Measurements from ENCODE around the gene DPAGT1. TPM values are rescaled to one million over a fixed set of nuclear protein-coding genes. Genes with fewer than 3 reads are reported as not detected.

The DPAGT1 gene
- total RNA-seq, 1 donor from 2014 or later = 68.0 TPM

DNA sequence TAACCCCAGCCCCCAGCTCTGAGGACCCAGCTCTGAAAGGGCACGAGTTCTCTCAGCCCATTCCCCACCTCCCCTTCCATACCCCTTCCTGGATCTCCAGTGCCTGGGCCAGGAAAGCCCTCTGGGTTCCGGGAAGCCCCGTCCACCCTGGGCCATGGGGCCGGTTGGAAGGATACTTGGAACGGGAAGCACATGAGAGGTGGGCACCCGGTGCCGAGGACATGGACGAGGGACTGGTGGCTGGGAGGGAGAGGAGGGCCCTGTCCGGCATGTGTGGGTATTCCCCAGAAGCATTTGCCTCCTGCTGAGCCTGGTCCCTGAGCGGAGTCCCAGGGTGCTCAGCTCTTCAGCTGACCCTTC, 14.6 kb upstream of the DPAGT1 start:
- intact Hi-C loops (cut with micrococcal nuclease) = no loop called here

- intact Hi-C loops (cut with micrococcal nuclease) = no loop called here
These were observed 14.0 kb upstream of the DPAGT1 start for GRCh38 chr11:119115484-119116234.

DNA sequence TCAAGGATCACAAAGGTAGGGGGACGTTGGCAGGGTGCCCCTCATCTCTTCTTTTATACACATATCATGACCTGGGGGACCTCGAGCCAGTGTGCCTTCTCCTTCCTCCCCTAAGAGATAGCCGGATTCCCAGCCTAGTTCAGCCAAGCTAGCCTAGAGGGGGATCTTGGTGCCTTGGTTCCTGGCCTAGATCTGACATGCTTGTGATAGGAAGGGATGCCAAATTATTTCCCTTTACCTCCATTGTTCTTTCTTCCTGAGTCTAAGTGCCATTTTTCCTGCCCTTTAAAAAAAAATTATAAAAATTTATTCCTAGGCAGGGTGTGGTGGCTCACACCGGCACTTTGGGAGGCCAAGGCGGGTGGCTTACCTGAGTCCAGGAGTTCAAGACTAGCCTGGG, 12.7 kb upstream of the DPAGT1 start:
- intact Hi-C loops (cut with micrococcal nuclease) = no loop called here

DNA sequence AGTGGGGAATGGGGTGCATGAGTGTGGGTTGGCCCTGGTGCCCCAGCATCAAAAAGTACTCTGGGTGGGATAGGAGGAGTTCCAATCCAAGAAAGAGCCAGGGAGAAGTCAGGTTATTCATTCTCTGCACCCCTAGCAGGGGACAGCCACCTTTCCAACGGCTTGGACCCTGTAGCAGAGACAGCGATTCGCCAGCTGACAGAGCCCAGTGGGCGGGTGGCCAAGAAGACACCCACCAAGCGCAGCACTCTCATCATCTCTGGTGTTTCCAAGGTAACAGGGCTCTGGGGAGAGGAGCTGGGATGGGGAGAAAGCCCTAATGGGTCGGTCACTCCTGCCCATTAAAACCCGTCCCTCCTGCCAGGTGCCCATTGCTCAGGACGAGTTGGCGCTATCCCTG, 12.1 kb upstream of the DPAGT1 start:
- intact Hi-C loops (cut with micrococcal nuclease) = no loop called here

DNA sequence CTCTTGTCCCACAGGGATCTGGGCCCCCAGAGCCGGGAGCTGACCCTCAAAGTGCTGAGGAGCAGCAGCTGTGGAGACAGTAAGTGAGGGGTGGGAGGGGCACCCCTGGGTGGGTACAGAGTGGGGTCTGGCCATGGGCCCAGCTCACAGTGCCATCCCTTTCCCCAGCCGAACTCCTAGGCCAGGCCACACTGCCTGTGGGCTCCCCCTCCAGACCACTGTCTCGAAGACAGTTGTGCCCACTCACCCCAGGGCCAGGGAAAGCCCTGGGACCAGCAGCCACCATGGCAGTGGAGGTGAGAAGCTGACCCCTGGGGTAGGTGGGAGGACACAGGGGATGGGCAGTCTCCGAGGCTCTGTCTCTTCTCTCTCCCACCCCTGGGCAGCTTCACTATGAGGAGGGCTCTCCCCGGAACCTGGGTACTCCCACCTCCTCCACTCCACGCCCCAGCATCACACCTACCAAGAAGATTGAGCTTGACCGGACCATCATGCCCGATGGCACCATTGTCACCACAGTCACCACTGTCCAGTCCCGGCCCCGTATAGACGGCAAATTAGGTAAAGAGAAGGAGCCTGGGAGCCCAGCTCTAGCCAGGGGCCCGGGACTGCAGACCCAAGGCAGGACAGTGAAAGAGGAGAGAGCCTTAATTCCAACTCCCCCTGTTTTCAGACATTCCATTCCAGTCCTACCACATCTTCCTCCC, 10.8 kb upstream of the DPAGT1 start:
- intact Hi-C loops (cut with micrococcal nuclease) = no loop called here

DNA sequence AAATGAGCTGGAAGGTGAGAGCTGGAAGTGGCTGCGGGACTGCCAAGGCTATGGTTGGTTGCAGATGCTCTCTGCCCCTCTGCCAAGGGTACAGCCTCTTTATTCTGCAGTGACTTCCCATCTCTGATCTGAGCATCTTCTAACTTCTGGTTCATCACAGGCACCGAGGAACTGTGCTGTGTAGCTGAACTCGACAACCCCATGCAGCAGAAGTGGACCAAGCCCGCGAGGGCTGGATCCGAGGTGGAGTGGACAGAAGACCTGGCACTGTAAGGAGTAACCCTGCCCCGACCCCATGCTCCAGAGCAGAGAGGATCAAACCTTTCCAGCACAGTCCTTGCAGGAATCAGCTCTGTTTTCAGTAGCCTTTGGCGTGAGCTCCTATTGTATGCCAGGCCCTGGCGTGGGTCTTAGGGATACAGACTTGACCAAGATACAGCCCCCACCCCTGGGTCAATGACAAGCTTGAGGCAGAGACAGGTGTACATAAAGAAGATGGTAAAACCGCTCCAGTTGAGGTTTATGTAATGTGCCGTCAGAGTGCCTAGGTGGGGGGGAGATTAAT, 9.8 kb upstream of the DPAGT1 start:
- intact Hi-C loops (cut with micrococcal nuclease) = no loop called here

GRCh38 chr11:119110439-119110838, 8.8 kb upstream of the DPAGT1 start:
- intact Hi-C loops (cut with micrococcal nuclease) = no loop called here

GRCh38 chr11:119109843-119110242, 8.2 kb upstream of the DPAGT1 start:
- intact Hi-C loops (cut with micrococcal nuclease) = loop anchor here (5.0 kb wide), 1 partner anchor 183 kb away; the partner anchor contains the start of gene BCL9L

GRCh38 chr11:119108857-119109221, 7.2 kb upstream of the DPAGT1 start:
- intact Hi-C loops (cut with micrococcal nuclease) = loop anchor here (5.0 kb wide), 1 partner anchor 182 kb away; the partner anchor contains the start of gene BCL9L

GRCh38 chr11:119108146-119108856, 6.6 kb upstream of the DPAGT1 start:
- intact Hi-C loops (cut with micrococcal nuclease) = loop anchor here (5.0 kb wide), 1 partner anchor 181 kb away; the partner anchor contains the start of gene BCL9L

DNA sequence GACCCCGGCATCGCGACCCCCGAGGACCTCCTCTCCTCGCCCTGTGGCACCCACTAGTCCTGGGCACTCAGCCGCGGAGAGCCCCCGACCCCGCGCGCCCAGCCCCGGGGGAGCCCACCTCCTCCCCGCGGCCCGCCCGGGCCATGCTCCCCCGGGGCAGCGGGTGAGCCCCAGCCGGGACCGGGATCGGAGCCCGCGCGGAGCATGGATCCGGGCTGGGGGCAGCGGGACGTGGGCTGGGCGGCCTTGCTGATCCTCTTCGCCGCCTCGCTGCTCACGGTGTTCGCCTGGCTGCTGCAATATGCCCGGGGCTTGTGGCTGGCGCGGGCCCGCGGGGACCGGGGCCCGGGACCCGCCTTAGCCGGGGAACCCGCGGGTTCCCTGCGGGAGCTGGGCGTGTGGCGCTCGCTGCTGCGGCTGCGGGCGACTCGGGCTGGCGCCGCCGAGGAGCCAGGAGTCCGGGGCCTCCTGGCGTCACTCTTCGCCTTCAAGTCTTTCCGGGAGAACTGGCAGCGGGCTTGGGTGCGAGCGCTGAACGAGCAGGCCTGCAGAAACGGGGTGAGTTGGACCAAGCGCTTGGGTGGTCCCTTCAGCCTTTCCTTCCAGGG, 6.0 kb upstream of the DPAGT1 start:
- intact Hi-C loops (cut with micrococcal nuclease) = loop anchor here (1.0 to 5.0 kb wide), 3 partner anchors 12 to 180 kb away; partner anchors contain the start of genes BCL9L and HINFP

DNA sequence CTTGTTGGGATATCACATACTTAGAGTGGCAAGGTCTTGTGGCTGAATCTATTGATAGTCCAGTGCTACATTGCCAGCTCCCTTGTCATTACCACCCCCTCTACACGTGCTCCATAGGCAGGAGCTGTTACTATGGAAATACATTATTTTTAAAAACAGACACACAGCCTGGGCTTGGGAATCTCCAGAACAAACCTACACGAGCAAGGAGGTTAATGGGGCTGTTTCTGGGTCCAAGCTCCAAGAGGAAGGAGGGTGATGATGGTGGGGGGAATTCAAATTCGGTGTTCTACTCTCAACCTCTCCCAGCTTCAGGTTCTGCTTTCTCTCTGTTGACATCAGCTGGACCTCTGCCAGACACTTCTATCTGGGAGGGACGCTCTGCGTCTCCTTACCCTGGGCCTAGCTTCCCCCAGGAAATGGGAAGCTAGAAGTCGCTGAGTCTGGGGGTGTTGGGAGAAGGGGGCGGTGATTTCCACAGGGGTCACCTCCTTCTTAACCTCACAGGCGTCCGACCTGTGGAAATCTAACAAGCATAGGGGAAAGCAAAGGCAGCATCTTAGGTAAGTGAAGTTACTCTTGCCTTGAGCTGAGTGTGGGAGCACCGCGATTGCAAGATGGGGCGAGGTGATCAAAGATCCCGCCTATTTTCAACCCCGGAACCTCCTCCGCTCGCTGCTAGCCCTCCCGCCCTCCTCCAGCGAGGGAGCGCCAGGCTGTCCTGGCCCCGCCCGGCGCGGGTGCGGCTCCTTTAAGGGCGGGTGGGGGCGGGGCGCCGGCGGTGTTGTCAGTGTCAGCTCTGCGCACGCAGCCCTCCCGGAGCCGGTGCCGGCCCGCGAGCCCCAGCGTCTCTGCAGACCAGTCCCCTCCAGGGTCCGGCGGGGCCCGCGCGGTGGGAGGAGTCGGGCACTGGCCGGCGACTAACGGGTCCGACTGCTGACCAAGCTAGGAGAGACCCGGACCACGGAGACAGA, 5.2 kb upstream of the DPAGT1 start, which contains the start of gene C2CD2L:
TSS of gene C2CD2L (plus strand) at position 781 of the 974 bp plus-strand sequence. CDS start 398 bp downstream, outside the sequence.
- intact Hi-C loops (cut with micrococcal nuclease) = loop anchor here (1.0 to 5.0 kb wide), 3 partner anchors 12 to 180 kb away; partner anchors contain the start of genes BCL9L and HINFP

DNA sequence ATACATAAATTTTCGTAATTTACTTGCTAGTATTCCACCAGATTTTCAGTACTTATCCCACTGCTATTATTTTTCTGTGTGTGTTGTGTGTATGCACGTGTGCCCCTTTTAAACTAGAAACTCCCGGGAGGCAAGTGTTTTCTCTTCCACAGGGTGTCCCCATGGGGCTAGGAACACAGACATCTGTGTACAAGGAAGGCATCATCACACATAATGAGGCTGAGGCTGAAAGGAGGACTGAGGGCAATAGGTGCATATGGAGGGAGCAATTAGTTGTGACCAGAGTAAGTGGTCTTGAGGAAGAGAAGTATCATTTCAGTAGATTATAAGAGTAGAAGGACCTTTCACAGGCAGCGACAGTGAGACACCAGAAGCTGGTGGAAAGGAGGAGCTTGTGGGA, 2.1 kb upstream of the DPAGT1 start:
- intact Hi-C loops (cut with micrococcal nuclease) = loop anchor here (2.0 to 5.0 kb wide), 3 partner anchors 65 to 311 kb away; partner anchors contain the start of genes DDX6 and NLRX1

- intact Hi-C loops (cut with micrococcal nuclease) = loop anchor here (2.0 to 5.0 kb wide), 3 partner anchors 66 to 311 kb away; partner anchors contain the start of genes DDX6 and NLRX1
These were observed 1.6 kb upstream of the DPAGT1 start for GRCh38 chr11:119103161-119103664.

DNA sequence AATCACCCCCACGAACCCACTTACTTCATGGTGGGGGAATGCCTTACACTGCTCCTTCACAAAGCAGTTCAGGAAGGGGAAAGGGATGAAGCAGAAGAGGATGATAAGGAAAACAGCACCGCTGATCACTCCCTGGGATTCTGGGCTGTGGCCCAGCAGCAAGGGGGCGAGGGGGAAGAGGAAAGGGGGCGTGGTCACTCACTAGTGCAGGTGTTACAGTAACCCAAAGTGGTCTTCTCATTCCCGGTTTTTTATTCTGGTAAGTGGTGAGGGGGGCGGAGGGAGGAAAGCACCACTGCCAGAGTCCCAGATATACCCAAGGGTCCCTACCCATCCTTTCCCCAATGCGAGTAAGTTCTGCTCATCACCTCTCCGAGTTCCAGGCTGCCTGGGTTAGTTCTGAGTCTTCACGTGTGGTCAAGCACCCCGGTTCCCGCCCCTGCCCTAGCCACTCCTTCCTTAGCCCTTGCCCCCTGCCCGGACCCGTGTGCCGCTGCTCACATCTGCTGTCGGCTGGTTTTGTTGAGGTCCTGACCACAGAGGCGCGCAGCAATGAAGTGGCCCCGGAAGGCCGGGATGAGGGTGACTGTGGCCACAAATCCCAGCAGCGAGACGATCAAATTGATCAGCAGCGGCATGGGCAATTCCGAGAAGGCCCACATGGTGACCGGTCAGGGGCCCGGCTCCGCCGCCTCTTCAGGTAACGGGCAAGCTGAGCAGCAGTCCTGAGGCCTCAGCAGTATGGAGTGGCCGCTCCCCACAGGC, 477 bp downstream of the DPAGT1 start:
- intact Hi-C loops (cut with micrococcal nuclease) = loop anchor here (1.0 to 5.0 kb wide), 4 partner anchors 16 to 309 kb away; partner anchors contain the start of genes DDX6, HMBS and HYOU1

GRCh38 chr11:119100246-119100970, 1.2 kb downstream of the DPAGT1 start:
- intact Hi-C loops (cut with micrococcal nuclease) = loop anchor here (2.0 to 5.0 kb wide), 3 partner anchors 16 to 308 kb away; partner anchors contain the start of genes DDX6 and HMBS

DNA sequence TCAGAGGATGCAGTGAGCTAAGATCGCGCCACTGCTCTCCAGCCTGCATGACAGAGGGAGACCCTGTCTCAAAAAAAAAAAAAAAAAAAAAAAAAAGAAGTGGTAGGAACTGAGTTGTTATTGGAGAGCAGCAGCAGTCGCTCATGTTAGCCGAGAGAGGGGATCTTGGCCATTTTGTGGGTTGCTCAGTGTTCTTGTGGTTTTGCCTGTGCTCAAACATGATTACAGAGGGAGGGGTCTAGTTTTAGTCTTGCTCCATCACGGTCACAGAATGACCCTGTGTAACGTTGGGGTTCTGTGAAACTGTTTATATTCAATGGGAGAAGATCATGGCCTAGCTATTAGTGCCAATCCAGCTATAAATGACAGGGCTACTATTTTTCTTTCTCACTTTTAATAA, 1.9 kb downstream of the DPAGT1 start:
- intact Hi-C loops (cut with micrococcal nuclease) = loop anchor here (2.0 to 10.0 kb wide), 4 partner anchors 15 to 665 kb away; partner anchors contain the start of genes DDX6, HMBS and KMT2A
